ENCODE results near the gene ARHGAP15.

Gene ARHGAP15

DNA sequence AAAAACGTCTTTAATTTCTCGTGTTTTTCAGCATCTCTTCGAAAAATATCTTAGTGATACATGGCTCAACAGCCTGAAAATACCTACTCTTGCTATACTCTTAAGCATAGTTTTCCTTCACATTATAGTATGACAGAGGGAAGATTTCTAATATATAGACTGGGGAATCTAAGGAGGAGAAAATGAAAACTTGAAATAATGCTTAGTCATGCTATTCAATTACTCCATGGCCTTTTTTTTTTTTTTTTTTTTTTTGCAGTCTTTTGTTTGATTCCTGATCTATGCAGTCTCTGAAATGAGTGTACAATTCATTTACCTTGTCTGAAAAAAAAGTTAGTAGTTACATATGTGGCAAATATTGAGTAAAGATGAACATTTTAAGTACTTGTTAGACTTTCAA, 337.8 kb downstream of the ARHGAP15 start:
- DNase-seq, result no peak

DNA sequence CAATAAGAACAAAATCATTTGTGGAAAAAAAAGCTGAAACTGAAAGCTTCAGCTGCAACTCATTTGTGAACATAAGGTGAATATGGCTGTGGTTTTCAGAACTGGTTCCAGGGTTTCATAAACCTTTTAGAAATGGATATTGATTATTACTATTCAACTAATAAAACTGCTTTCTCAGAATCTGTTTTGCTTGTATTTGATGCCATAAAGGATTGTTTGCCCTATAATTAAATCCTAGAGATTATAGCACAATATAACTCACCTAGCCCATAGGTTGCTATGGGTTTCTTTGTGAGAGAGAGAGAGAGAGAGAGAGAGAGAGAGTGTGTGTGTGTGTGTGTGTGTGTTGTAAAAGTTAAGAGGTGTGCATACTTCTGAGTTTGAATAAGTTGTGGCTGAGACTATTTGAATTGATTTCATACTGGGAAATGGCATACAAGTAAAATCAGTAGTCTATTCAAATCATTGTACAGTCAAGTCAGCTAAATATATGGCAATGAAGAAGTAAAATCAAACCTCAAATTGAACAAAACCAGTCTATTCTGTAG, 339.2 kb downstream of the ARHGAP15 start:
- DNase-seq, result no peak

DNA sequence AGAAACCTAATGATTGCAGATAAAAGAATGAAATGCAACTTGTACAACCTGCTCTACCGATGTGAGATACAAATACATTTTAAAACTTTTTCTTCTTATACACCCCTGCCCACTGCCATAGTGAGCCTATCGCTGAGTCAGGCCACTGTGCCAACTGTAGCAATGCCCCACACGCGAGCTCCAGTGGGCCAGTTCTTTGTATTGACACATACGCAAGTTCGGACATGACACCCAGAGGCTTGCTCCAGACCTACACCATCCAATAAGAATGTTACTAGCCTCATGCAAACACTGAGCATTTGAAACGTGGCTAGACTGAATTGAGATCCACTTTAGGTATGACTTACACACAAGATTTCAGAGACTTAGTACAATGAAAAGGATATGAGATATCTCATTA, 340.1 kb downstream of the ARHGAP15 start:
- no peak for DNase-seq

DNA sequence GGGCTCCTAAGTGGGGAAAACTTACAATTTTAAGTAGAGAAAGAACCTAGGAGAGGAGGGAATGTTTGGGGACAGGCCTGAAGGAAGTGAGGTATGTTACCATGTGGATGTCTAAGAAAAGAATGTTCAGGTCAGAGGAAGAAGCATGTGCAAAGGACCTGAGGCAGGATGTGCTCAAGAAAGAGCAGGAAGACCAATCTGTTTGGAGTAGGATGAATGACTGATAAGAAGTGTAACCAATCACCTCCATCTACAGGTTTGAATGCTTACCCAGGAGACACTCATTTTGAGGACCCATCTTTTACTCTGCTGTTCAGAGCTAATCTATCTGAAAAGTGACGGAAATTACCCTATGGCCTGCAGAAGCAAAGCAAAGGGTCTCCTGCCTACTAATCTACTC, 342.3 kb downstream of the ARHGAP15 start:
- no peak for DNase-seq

DNA sequence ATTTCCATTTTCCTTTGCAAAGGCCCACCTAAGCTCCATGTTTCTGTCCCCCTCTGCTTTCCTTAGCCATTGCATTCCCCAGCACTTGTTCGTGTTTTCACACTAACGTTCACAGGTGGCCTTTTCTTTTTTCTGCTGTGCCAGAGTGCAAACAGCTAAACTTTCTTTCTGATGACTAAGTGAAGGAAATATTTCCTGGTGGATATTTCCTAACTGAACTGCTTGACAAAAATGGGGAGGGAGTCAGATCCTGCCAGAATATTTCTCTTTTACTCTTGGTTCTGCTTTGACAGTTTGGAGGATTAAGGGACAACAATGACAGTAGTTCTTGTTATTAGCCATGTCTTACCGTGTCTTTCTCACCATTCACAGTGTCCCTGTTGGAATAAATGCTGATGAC, 344.0 kb downstream of the ARHGAP15 start:
- DNase-seq, result no peak

DNA sequence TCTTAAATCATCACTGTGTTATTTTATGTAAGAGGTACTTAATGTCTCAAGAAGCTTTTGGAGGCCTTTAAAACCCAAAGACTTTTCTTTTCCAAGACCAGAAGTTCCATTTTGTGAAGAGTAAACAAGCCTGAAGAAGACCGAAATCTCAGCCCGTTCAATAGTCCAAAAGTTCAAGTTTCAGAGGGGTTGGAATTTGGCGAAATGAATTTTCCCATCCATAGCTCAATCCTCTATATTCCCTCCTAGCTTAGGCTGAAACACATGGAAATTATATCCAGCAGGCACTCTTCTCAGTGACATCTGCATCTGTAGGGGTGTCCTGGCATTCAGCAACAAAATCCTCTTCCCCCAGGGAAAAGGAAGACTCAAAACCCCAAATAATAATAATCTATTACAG, 344.6 kb downstream of the ARHGAP15 start:
- no peak for DNase-seq

DNA sequence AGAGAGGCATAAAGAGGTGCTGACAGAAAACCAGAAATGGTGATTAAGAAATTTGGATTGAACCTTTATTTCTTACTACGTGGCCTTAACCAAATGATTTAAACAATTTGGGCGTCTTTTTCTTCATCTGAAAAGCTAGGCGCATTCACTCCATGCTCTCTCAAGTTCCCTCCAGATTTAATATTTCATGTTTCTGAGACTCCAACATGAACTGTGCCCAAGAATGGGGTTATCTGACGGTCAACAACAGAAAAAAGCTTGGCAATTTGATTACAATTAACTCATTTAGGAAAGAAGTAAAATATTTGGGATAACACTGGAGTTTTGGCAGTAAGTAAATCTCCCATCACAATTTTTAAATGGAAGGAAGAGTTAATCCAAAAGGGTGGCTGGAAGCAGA, 345.4 kb downstream of the ARHGAP15 start:
- no peak for DNase-seq

DNA sequence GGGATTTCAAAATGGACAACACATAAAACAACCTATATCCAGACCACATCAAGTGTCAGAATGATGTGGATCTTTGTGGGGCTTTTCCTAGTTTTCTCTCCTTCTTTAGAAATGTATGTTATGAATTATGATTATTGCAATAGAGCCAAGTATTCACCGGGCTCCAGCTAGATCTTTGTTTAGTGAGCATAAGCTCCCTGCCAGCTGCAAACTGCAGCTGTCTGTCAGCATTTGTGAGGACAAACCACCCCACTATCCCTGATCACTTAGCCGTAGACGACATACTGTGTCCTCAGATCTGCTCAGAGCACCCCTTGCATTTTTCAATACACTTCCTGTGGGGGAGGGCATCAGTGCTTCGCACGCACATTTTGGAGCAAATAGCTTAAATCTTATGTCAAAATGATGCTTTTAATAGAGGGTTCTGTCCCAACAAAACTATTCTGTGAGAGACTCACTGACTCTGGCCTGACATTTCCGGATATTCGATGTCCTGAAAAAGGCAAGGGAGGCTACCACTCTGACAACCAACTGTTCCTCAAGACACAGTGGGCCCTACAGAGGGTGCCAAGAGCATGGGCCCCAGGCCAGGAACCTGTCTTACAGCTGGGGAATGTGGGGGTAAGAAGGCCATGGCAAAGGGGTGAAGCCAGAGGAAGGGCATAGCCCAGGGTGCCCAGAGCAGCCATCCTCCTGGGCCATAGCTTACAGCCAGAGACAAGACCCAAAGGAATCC, 346.0 kb downstream of the ARHGAP15 start:
- no peak for DNase-seq

DNA sequence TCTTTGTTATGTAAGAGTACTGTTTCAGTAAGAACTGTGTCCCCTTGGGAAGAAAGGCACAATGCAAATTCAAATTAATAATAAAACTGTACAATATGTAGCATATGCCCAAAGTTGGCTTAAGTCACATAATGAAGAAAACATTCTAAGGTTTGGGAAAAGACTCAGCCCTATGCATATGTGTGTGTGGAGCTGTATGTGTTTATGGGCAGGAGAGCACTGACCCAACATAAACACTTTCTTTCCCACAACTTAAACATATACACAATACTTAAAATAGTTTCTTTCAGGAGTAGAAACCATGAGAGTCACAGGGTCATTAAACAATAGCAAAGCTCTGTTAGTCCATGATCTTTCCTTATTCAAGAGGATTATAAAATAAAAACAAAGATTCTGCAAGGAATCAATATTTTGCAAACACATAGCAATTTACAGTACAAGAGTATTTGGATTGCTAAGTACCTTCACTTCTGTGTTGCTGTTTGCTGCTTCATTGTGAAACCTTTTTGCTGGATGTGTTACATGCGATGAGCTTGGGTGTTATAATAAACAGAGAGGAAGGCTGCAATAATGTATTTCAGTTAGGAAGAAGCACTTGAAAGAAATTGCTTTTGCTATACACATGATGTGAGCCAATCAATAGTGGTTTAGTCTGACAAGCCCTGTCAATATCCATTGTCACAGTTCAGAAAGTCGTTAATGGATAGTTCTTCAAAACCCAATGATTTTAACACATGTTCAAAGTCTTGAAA, 347.3 kb downstream of the ARHGAP15 start:
- no peak for DNase-seq

DNA sequence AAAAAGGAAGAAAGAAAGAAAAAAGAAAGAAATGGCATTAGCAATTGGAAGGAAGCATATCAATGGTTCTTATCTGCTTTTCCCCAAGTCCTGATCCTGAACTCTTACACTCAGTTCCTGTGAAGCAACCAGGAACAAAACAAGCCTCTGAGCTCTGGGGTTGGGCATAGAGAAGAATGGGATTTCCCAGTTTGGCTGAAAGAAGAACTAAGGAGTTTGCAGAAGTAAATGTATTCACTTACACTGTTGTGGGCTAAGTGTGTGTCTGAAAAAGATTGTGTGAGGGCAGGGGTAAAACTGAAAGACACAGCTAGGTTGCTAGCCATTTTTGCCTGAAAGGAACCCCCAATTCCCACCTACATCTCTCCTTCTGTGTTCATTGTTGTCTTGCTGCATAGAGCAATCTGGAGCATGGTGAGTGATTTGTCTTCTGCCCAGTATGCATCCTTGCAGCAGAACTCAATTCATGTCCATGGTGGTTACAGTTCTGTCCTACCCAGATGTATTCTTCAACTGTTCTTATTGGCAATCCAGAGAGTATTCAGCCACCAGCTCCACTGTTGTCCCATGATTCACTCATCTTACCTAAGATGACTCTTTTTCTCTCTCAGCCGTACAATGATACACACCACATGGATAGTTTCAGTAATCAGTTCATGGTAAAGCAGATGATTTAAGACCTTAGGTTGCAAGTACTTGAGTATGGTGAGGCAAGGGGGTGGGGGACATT, 348.7 kb downstream of the ARHGAP15 start:
- no peak for DNase-seq

DNA sequence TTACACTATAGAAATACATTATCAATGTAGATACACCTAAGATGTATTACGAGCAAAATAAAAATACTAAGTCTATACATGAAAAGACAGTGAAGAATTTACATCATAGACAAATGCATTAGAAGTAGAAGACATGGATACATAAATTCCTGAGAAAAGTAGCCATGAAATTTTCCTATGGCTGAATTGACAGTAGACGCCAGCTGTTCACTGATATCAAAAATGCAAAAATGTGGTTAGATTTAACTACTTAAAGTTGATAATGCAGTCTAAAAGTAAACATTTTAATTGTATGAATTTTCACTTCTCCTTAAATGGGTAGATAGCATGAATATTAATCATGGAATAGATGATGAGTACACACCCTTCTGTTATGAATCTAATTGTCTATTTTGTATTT, 350.9 kb downstream of the ARHGAP15 start:
- DNase-seq, result no peak

DNA sequence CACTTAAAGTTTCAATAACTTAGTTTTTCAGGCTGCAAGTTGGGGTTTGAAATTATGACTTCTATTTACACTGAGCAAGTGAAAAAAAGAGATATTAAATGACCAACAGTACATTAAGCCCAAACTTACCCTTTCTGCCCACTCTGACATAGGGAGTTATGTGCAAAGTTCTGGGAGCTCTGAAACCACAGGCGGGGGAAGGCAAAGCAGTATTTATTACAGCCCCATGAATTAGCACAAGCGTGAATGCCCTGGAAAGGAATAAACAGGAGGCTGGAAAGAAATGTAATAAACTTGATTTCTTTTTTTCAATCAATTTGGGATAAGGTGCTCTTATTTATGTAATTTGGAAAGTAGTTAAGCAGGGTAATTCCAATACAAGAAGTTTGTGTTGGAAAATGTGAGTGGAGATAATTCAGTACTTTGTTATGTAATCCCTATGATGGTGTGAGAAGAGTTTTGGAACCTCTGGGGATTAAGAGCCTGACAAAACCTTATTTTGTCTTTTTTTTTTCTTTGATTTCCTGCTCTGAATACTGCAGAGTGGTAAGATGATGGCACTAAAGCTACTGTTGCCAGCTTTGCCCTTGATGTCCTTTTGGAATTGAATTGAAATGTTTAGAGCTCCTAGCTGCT, 351.5 kb downstream of the ARHGAP15 start:
- no peak for DNase-seq

DNA sequence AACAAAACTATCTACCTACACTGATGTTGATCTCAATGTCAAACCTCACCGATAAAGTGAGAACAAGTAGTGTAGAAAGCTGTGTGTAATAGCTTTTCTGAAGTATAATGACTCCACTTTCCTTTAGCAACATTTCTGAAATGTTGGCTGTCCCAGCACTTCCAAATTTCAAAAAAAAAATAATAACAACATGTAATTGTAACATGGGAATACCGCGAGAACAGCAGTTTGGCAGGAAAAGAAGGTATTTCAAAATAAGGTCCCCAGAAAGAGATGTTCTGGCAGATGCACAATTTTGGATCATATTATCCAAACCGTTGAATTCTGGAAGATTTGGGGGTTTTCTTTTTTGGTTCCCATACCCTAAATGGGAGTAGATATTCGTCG, 352.0 kb downstream of the ARHGAP15 start:
- DNase-seq, result no peak

DNA sequence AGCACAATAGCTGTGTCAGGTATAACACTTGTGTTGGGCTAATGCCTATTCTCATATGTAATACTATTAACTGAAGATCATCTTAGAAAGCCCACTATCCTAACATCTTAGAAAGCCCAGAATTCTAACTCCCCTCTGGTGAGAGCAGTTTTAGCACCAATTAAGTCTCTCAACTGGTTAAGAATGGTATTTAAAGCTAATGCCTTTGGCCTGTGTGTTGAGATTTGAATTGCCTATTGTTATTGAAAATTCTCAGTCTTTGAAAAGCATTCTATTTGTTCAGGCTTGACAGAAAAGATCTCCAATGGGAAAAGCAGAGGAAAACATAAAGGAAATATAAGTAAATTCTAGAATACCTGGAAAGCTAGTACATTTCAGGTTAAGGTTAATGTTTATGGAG, 352.5 kb downstream of the ARHGAP15 start:
- DNase-seq, result no peak

DNA sequence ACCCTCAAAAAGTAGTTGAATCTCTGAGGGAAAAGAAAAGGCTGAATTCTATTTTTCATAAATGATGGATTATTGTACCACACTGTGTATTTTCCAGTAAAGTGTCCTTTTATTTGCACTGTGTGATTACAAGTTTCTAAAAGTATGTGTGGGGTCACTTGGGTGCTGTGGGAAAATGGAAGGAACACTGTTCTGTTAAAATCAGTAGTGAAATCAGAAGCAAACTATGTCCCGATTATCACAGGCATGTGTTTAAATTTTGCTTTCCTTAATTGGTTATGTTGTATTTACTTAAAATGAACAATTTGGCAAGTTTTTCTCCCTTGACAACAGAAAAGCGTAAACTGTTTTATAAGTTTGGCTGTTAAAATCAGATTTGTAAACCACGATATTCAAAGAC, 353.1 kb downstream of the ARHGAP15 start:
- DNase-seq, result no peak

DNA sequence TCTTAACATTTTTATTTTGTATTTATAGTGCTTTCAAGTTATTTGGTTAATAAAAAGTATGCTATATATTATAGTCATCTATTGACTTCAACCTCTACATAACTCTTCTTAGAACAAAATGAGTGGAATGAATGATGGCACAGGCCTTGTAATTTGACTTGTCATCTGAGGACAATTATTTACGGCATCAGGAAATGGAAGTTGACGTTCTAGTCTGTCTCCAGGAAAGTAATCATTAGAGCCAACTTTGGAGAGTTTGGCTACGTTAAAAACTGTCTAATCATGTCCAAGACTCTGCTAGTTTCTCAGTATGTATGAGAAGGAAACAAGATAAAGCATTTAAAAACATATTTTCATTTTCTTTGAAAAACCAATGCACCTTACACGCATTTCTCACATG, 353.6 kb downstream of the ARHGAP15 start:
- DNase-seq, result no peak

DNA sequence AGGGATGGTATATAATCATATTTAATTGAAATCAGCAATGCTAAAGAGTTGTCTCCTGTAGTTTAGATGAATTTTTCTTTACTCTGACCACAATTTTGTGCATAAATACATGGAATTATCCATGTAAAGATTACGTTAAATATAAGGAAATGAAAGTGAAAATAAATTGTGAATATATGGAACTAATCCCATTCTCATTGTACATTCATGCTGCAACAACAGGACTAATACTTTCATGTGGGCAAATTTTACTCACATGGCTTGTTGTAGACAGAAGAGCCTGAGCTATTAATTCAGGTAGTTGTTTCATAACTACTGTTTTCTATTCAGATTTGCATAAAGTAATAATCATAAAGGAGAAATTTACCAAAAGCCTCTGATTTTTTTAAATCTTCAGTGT, 357.8 kb downstream of the ARHGAP15 start:
- no peak for DNase-seq

DNA sequence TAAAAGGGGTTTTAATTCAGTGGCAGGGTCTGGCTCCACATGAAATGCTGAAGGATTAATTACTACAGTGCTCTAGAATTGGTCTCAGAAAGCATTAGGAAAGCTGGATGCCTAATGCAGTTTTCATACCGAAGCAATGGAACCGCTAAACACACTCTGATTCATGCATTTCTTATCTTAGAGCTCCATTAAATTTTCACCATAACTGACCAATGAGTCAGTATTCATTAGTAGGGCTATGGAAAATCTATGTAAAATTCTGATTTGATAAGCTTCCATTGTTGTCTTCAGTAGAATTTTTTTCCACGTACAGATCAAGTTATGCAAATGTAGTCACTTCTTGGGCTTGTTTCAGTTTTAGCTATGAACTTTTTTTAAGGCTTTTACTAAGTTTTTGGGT, 359.9 kb downstream of the ARHGAP15 start:
- DNase-seq, result no peak

DNA sequence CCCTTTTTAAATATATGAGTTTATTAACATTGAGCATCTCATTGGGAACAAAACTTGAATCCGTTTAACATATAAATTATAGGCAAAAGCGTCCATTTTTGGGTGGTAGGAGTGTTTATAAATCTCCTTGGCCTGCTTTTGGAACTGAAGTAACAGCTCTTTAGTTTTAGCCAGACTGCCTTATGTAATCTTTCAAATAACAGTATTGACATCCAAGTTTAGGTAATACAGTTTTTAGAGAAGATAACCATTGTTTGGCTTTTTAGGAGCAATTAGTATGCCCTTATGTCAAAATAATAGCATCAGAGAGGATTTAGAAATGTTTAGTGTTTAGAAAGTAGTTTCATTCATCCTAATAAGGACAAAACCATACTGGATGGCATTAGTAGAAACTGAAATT, 361.9 kb downstream of the ARHGAP15 start:
- no peak for DNase-seq

DNA sequence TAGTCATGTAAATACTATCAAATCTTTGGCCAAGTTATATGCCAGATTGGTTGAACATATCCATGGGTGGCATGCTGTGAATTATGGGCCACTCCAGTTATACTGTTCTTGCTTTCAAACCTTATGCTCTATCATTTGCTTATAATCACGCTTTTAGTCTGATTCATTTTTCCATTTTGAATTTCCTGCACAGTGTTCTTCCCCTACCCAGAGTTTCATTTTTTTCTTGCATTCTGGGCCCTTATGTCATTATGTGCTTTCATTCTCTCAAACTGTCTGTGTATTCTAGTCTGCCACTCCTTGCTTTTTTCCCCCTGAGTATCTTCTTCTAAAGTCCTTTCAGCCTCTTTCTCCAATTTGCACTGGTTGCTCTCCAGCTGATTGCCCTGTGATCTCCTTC, 364.1 kb downstream of the ARHGAP15 start:
- DNase-seq, result no peak

DNA sequence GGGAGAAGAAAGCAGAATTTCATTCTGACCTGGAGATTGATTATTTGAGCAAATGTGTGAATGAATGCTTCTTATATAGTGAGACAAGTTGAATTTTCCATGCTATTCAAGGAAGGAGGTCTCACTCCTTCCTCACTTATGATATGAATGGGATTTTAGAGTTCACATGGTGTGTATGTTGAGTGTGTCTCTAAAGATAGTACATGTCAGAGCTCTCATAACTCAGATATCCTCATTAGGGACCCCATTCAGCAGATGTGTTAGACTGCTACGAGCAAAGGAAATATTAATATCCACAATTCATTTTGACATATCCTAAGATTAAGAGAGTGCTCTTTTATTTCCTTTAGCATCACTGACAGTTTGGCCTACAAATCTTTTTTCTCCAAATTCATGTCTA, 368.5 kb downstream of the ARHGAP15 start:
- DNase-seq, result no peak

DNA sequence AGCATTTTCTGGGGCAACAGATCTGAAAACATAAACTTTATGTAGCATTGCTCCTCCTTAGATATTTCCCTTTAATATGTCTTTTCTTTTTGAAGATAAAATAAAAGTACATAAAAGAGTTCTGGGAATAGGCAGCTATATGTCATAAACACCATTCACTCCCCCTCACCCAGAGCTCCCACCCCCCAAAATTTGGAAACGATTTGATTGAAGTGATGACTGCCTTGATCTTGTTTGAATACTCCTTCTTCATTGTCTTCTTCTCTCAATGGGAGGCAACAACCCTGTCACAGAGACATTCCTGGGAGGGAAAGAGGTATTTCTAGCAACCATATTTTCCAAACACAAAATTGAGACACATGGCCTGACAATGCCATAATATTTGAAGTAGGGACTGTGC, 369.3 kb downstream of the ARHGAP15 start:
- DNase-seq, result no peak

DNA sequence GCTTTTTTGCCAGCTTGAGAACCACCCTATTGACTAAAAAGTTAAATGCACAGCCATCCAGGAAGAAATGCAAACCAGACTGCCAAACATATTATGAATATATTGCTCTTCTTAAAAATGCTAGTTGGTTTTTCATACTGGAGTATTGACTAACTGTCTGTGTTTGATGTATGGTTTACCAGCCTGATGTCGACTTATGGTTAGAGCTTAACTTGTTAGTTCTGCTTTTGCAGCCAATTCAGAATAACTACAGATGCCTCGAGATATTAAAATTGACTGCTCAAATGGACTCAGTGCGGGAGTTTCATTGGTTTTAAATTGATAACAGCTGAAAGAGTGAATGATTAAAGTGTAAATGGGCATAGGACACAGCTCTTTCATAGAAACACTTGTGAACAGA, 369.8 kb downstream of the ARHGAP15 start:
- no peak for DNase-seq

All from retina (tissue), 1 donor.